K562 (cell line): ENCODE results near the gene IL23R. TPM values are rescaled to one million over a fixed set of nuclear protein-coding genes. Genes with fewer than 3 reads are reported as not detected.

Experiments
- ATAC-seq: fragments of 200-7000 bp; cut with Tn5 transposase; 3 replicates; pipeline ENCODE4 v1.9.1; 2020; ENCODE audit warnings: moderate library complexity
- BruUV-seq: library from RNA; stranded (reverse); fragments of 400-500 nt; replicated peaks from 2 replicates; lab custom pipeline; 2021; lab: Mats Ljungman, UMichigan
- CTCF ChIA-PET: fragments of 300-600 bp; formaldehyde crosslinking; extraction: SDS; loops from one replicate; lab custom pipeline; 2021; ENCODE audit warnings: low intra/inter-chr PET ratio; lab: Yijun Ruan, JAX
- POLR2A ChIA-PET: fragments of 300-600, 350-650 bp; sonication (Branson Sonifier 250); formaldehyde crosslinking; extraction: SDS; loops from one replicate; lab custom pipeline; 2021; ENCODE audit warnings: antibody characterized with exemption, inconsistent platforms; lab: Yijun Ruan, JAX
- DNase-seq, 4 experiments: peaks; one replicate each; pipeline versions ENCODE4 v3.0.0 to v3.0.0-alpha.2; 2011 to 2018; ENCODE audit warnings: low spot score in 3 of 4, mixed read lengths in 3 of 4; ENCODE audit errors: extremely low read depth in 1 of 4
- FAIRE-seq: peaks from 2 replicates; lab custom pipeline; 2011; peaks lifted over from hg19 to GRCh38; lab: Jason Lieb, UNC
- H2AFZ ChIP-seq: 2 replicates; pipeline ENCODE4 v1.6.0; 2011; ENCODE audit warnings: low read depth, low read length, control low read depth, inconsistent platforms
- H3K27ac ChIP-seq: fragments of 200-600 bp; 3 replicates; pipeline ENCODE4 v1.8.0; 2011; ENCODE audit warnings: low read depth, mild to moderate bottlenecking, control low read depth, inconsistent platforms, low read length, moderate library complexity, mixed read lengths; ENCODE audit errors: extremely low read depth
- H3K27me3 ChIP-seq, 2 experiments: fragments of 300-600 bp in 1 of 2; 2 replicates in 1 of 2; 3 replicates in 1 of 2; pipeline versions ENCODE4 v1.6.0 to v1.8.0; 2011; ENCODE audit warnings: inconsistent platforms in 2 of 2, low read length in 2 of 2, mild to moderate bottlenecking in 1 of 2, mixed read lengths in 1 of 2, moderate library complexity in 1 of 2; ENCODE audit not compliant: control insufficient read depth in 2 of 2, insufficient read depth in 2 of 2
- H3K36me3 ChIP-seq: fragments of 300-600 bp; 3 replicates; pipeline ENCODE4 v1.8.0; 2011; ENCODE audit warnings: mild to moderate bottlenecking, low read length, inconsistent platforms; ENCODE audit not compliant: control insufficient read depth, insufficient read depth
- H3K4me1 ChIP-seq, 2 experiments: fragments of 200-600 bp in 1 of 2; replicated peaks in 1 of 2; 2 replicates in 1 of 2; 3 replicates in 1 of 2; pipeline versions ENCODE4 v1.5.1 to v1.8.0; 2011; ENCODE audit warnings: inconsistent platforms in 2 of 2, low read length in 2 of 2, mild to moderate bottlenecking in 1 of 2, mixed read lengths in 1 of 2, moderate library complexity in 1 of 2; ENCODE audit not compliant: control insufficient read depth in 2 of 2, insufficient read depth in 2 of 2
- H3K4me2 ChIP-seq: 2 replicates; pipeline ENCODE4 v1.6.1; 2011; ENCODE audit warnings: low read length, control low read depth, inconsistent platforms, mixed read lengths; ENCODE audit not compliant: insufficient read depth
- H3K4me3 ChIP-seq: fragments of 200-600 bp; sonication (generic), shearing (Covaris generic); 2 replicates; pipeline ENCODE4 v1.5.1; 2016; ENCODE audit warnings: control low read depth, inconsistent platforms
- H3K79me2 ChIP-seq: fragments of 200-600 bp; 3 replicates; pipeline ENCODE4 v1.8.0; 2011; ENCODE audit warnings: low read length, inconsistent platforms; ENCODE audit not compliant: control insufficient read depth, insufficient read depth
- H3K9ac ChIP-seq, 2 experiments: 2 replicates each; pipeline versions ENCODE4 v1.6.0 to v1.6.1; 2011; ENCODE audit warnings: low read depth in 2 of 2, low read length in 2 of 2, control low read depth in 1 of 2, inconsistent platforms in 1 of 2, mild to moderate bottlenecking in 1 of 2, mixed read lengths in 1 of 2; ENCODE audit not compliant: insufficient read depth in 1 of 2
- H3K9me1 ChIP-seq: one replicate; pipeline ENCODE4 v1.6.0; 2011; ENCODE audit warnings: inconsistent platforms, mild to moderate bottlenecking, low read length, moderate library complexity; ENCODE audit not compliant: control insufficient read depth, insufficient read depth
- H3K9me3 ChIP-seq: replicated peaks from 2 replicates; pipeline ENCODE4 v1.5.1; 2011; ENCODE audit warnings: low read depth, low read length, inconsistent platforms; ENCODE audit not compliant: control insufficient read depth, insufficient read depth
- H4K20me1 ChIP-seq: replicated peaks from 2 replicates; pipeline ENCODE4 v1.6.1; 2011; ENCODE audit warnings: low read length, inconsistent platforms, mixed read lengths; ENCODE audit not compliant: control insufficient read depth, insufficient read depth
- FUS ChIP-seq: fragments of 200-400 bp; formaldehyde crosslinking; optimal IDR thresholded peaks from 2 replicates; pipeline ENCODE3; 2017; ENCODE audit warnings: low read depth, low read length
- STAT5A ChIP-seq: IDR thresholded peaks from 2 replicates; pipeline ENCODE4 v1.6.1; 2012; ENCODE audit warnings: low read length, inconsistent platforms, borderline replicate concordance
- ZNF507 ChIP-seq: conservative IDR thresholded peaks from 2 replicates; pipeline ENCODE4 v1.6.1; 2017; ENCODE audit warnings: missing genetic modification characterization, missing compliant biosample characterization
- WGBS: fragments of 100-300 bp; shearing (Covaris generic); methylation state at CpG from one replicate; pipeline ENCODE4 v1.1.6; 2016; ENCODE audit warnings: low coverage, mixed read lengths; ENCODE audit not compliant: insufficient coverage; ENCODE audit errors: missing lambda C conversion rate; 5-methylcytosine and 5-hydroxymethylcytosine counted together
- in situ Hi-C: fragments of 300-500 bp; cut with MboI; formaldehyde crosslinking; loops from 4 replicates; pipeline ENCODE4 v1.15.0; 2018; ENCODE audit warnings: inconsistent platforms, mixed read lengths
- intact Hi-C: fragments of 100-400 bp; cut with micrococcal nuclease; formaldehyde crosslinking; loops from 2 replicates; pipeline ENCODE4 v1.14.2; 2022
- polyA plus RNA-seq, 8 experiments: library from polyadenylated mRNA; depleted of rRNA in 4 of 8; stranded (reverse) in 5 of 8; unstranded in 3 of 8; fragments of >200 nt; fragmentation: Nextera tagmentation in 2 of 8; fragmentation: Illumina TruSeq in 1 of 8; extraction: Ambion mirVana in 2 of 8; extraction: Trizol in 1 of 8; gene quantifications; 2 replicates each; pipeline versions ENCODE4 v1.2.1 to v1.2.3, GENCODE V29; 2011 to 2014; ENCODE audit warnings: inconsistent platforms in 1 of 8, missing spikeins in 1 of 8
- total RNA-seq, 7 experiments: library from RNA; depleted of rRNA in 6 of 7; stranded (reverse); fragments of >200 nt in 6 of 7; fragmentation: Illumina TruSeq in 2 of 7; extraction: Trizol in 2 of 7; gene quantifications; 2 replicates each; pipeline versions ENCODE4 v1.2.1 to v1.2.3, GENCODE V29; 2011 to 2021; ENCODE audit warnings: low replicate concordance in 1 of 7
- TF ChIP-seq, protein P1 (sequence below): fragments of 450-650 bp; IDR thresholded peaks from 2 replicates; pipeline ENCODE4 v1.6.1; 2017; ENCODE audit warnings: antibody characterized with exemption, mild to moderate bottlenecking
- TF ChIP-seq, protein P2 (sequence below), 3 experiments: fragments of 200-800 bp in 1 of 3; sonication (Bioruptor generic) in 1 of 3; sonication (generic) in 1 of 3; formaldehyde crosslinking in 1 of 3; IDR thresholded peaks; 2 replicates each; pipeline versions ENCODE4 v1.6.1 to v1.8.0; 2016 to 2022; ENCODE audit warnings: mild to moderate bottlenecking in 2 of 3, missing compliant biosample characterization in 2 of 3, missing genetic modification characterization in 2 of 3, missing genetic modification reagents in 1 of 3

Gene IL23R
- total and polyA plus RNA-seq, 9 of the 15 experiments (the other 6 are each of a cell fraction or from before 2014, with no cell fraction given), result 4.4 to 52.7 (median 22.8) TPM

DNA sequence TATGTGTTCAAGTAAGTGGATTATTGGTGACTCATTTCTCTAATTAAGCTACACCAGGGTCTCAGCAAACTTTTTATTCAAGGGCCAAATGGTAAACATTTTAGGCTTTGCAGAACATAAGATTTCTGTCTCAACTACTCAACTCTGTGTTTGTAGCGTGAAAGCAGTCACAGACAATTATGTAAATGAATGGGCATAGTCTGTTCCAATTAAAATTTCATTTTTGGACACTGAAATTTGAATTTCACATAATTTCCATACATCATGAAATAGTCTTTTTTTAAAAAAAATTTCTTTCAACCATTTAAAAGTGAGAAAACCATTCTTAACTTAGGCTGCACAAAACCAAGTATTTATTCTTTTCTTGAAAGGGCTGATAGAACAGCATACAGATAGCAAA is 50.1 kb downstream of the IL23R start (continued):
- TF ChIP-seq, protein P1, sequence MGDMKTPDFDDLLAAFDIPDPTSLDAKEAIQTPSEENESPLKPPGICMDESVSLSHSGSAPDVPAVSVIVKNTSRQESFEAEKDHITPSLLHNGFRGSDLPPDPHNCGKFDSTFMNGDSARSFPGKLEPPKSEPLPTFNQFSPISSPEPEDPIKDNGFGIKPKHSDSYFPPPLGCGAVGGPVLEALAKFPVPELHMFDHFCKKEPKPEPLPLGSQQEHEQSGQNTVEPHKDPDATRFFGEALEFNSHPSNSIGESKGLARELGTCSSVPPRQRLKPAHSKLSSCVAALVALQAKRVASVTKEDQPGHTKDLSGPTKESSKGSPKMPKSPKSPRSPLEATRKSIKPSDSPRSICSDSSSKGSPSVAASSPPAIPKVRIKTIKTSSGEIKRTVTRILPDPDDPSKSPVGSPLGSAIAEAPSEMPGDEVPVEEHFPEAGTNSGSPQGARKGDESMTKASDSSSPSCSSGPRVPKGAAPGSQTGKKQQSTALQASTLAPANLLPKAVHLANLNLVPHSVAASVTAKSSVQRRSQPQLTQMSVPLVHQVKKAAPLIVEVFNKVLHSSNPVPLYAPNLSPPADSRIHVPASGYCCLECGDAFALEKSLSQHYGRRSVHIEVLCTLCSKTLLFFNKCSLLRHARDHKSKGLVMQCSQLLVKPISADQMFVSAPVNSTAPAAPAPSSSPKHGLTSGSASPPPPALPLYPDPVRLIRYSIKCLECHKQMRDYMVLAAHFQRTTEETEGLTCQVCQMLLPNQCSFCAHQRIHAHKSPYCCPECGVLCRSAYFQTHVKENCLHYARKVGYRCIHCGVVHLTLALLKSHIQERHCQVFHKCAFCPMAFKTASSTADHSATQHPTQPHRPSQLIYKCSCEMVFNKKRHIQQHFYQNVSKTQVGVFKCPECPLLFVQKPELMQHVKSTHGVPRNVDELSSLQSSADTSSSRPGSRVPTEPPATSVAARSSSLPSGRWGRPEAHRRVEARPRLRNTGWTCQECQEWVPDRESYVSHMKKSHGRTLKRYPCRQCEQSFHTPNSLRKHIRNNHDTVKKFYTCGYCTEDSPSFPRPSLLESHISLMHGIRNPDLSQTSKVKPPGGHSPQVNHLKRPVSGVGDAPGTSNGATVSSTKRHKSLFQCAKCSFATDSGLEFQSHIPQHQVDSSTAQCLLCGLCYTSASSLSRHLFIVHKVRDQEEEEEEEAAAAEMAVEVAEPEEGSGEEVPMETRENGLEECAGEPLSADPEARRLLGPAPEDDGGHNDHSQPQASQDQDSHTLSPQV, result no peak

DNA sequence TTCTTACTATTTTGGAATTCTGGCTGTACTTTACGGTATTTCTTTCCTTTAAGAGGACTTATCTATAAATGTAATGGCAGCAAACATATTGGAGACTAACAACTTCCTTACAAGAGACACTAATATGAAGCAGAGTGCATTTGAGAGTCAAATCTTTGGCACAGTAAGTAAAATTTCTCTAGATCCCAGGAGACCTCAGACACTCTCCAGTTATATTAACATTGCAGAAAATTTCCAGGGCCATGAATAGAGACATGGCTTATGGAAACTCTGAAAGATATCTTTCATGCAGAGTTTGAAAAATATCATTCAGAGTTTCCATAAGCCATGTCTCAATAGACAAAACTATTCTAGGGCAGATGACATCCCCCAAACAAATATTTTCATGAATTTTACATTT is 51.2 kb downstream of the IL23R start:
- no peak overlapping the region for H2AFZ ChIP-seq
- ChIA-PET CTCF (no interaction called here), POLR2A (interaction anchor here (0.9 kb wide), 1 partner anchor 9 kb away, joined by 3 read pairs; no protein-coding TSS in a partner anchor)
- H3K9me1 ChIP-seq, result no peaks in the 10 kb centered on the region
- H3K27ac ChIP-seq, result no peak overlapping the region
- ATAC-seq (no peak), DNase-seq (no peak), FAIRE-seq (no peak)
- intact Hi-C loops, result no loop called here
- WGBS, result 20% methylated on average over 1 of the region's 1 CpG
- no peaks in the 10 kb centered on the region for H3K9me3 ChIP-seq
- H4K20me1 ChIP-seq, result peaks cover 9% of the 10 kb centered on the region
- no TSS peak for BruUV-seq
- H3K36me3 ChIP-seq, result peaks cover 69% of the 10 kb centered on the region
- no peak overlapping the region for H3K4me3 ChIP-seq
- H3K79me2 ChIP-seq, result peaks cover 57% of the 10 kb centered on the region
- H3K27me3 ChIP-seq, result no peaks in the 10 kb centered on the region
- peaks cover 2 to 4% of the 10 kb centered on the region in 2 experiments; a peak in 1 of 5 replicates for H3K4me1 ChIP-seq
- in situ Hi-C loops, result no loop called here
- TF ChIP-seq ZNF507 (no peak), STAT5A (no peak), FUS (no peak)
- TF ChIP-seq, protein P2, sequence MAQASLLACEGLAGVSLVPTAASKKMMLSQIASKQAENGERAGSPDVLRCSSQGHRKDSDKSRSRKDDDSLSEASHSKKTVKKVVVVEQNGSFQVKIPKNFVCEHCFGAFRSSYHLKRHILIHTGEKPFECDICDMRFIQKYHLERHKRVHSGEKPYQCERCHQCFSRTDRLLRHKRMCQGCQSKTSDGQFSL (CRISPR knock-in tag; IDR thresholded peaks at IDR 0.05), result no peak
- TF ChIP-seq, protein P2 (tag; IDR thresholded peaks at IDR 0.05), result no peak
- H3K4me2 ChIP-seq, result no peak overlapping the region
- no peak overlapping the region for H3K9ac ChIP-seq
